H1 (cell line): Measurements from ENCODE around the gene TPRG1L. TPM values are rescaled to one million over a fixed set of nuclear protein-coding genes. Genes with fewer than 3 reads are reported as not detected.
"Not testable (repeated sequence)": the region's sequence is repeated elsewhere in the genome, so short reads cannot be mapped to it uniquely, and the experiment has no call there.

ENCODE experiments used
- CTCF ChIA-PET: fragments of 300-600 bp; sonication (Branson Sonifier 250); formaldehyde crosslinking; loops from one replicate; lab custom pipeline; 2021; ENCODE audit not compliant: partially characterized antibody; lab: Charles Lee
- POLR2A ChIA-PET: fragments of 300-600 bp; sonication (Branson Sonifier 250); formaldehyde crosslinking; loops from one replicate; lab custom pipeline; 2021; ENCODE audit warnings: inconsistent platforms; ENCODE audit not compliant: partially characterized antibody; lab: Charles Lee
- DNase-seq, 2 experiments: peaks; one replicate each; pipeline versions ENCODE4 v3.0.0 to v3.0.0-alpha.2; 2010 to 2022; ENCODE audit warnings: low spot score in 2 of 2, low read depth in 1 of 2, mixed read lengths in 1 of 2
- FAIRE-seq: peaks from 2 replicates; lab custom pipeline; 2011; peaks lifted over from hg19 to GRCh38; lab: Jason Lieb, UNC
- H2AFZ ChIP-seq: 2 replicates; pipeline ENCODE4 v1.8.1; 2012; ENCODE audit warnings: low read length, inconsistent platforms
- H2AK5ac ChIP-seq: 2 replicates; pipeline ENCODE4 v1.6.1; 2013; ENCODE audit warnings: low read depth, low read length
- H2BK120ac ChIP-seq: replicated peaks from 2 replicates; pipeline ENCODE3; 2013; ENCODE audit warnings: low read depth, low read length, inconsistent platforms
- H2BK12ac ChIP-seq: 2 replicates; pipeline ENCODE4 v1.6.1; 2013; ENCODE audit warnings: low read depth, low read length
- H2BK15ac ChIP-seq: 2 replicates; pipeline ENCODE4 v1.6.1; 2013; ENCODE audit warnings: low read length
- H2BK20ac ChIP-seq: 2 replicates; pipeline ENCODE4 v1.6.1; 2013; ENCODE audit warnings: low read length
- H2BK5ac ChIP-seq: 2 replicates; pipeline ENCODE4 v1.6.1; 2013; ENCODE audit warnings: low read depth, low read length
- H3K14ac ChIP-seq: 2 replicates; pipeline ENCODE4 v1.6.1; 2013; ENCODE audit warnings: inconsistent platforms; ENCODE audit not compliant: insufficient read length
- H3K18ac ChIP-seq: 2 replicates; pipeline ENCODE4 v1.6.1; 2013; ENCODE audit warnings: low read length; ENCODE audit errors: extremely low read depth
- H3K23ac ChIP-seq: 2 replicates; pipeline ENCODE4 v1.6.1; 2013; ENCODE audit warnings: inconsistent platforms; ENCODE audit not compliant: insufficient read length
- H3K23me2 ChIP-seq: 2 replicates; pipeline ENCODE4 v1.6.1; 2013; ENCODE audit warnings: low read depth, low read length
- H3K27ac ChIP-seq: 2 replicates; pipeline ENCODE4 v1.6.1; 2011; ENCODE audit warnings: low read depth, low read length, inconsistent platforms
- H3K27me3 ChIP-seq, 4 experiments: replicated peaks in 1 of 4; 1 replicate in 1 of 4; 2 replicates in 3 of 4; pipeline versions ENCODE4 v1.6.1 to v1.8.1; 2011 to 2013; ENCODE audit warnings: low read length in 3 of 4, mild to moderate bottlenecking in 3 of 4, inconsistent platforms in 2 of 4, mixed read lengths in 2 of 4, moderate library complexity in 1 of 4; ENCODE audit not compliant: control insufficient read depth in 3 of 4, insufficient read depth in 3 of 4; ENCODE audit errors: extremely low read depth in 1 of 4
- H3K36me3 ChIP-seq, 4 experiments: 2 replicates each; pipeline versions ENCODE4 v1.6.1 to v1.8.1; 2011 to 2013; ENCODE audit warnings: mild to moderate bottlenecking in 4 of 4, low read length in 3 of 4, moderate library complexity in 2 of 4, control low read depth in 1 of 4, inconsistent platforms in 1 of 4; ENCODE audit not compliant: insufficient read depth in 4 of 4, control insufficient read depth in 2 of 4
- H3K4ac ChIP-seq: replicated peaks from 2 replicates; pipeline ENCODE3; 2013; ENCODE audit warnings: low read length, low read depth, mixed read lengths, inconsistent platforms; ENCODE audit not compliant: insufficient read length
- H3K4me1 ChIP-seq, 4 experiments: replicated peaks in 1 of 4; 1 replicate in 1 of 4; 2 replicates in 3 of 4; pipeline versions ENCODE4 v1.6.1 to v1.8.1; 2011 to 2013; ENCODE audit warnings: low read length in 3 of 4, inconsistent platforms in 2 of 4, mixed read lengths in 1 of 4; ENCODE audit not compliant: insufficient read depth in 4 of 4, control insufficient read depth in 3 of 4
- H3K4me2 ChIP-seq, 2 experiments: 2 replicates each; pipeline versions ENCODE4 v1.6.1 to v1.8.1; 2011 to 2013; ENCODE audit warnings: low read depth in 2 of 2, low read length in 2 of 2, control low read depth in 1 of 2, inconsistent platforms in 1 of 2, mild to moderate bottlenecking in 1 of 2; ENCODE audit not compliant: insufficient read depth in 1 of 2
- H3K4me3 ChIP-seq, 4 experiments: fragments of 200-600, 300-600 bp in 1 of 4; sonication (generic), shearing (Covaris generic), sonication (Bioruptor Twin) in 1 of 4; 2 replicates each; pipeline versions ENCODE4 v1.5.1 to v1.8.1; 2011 to 2016; ENCODE audit warnings: low read length in 4 of 4, low read depth in 3 of 4, control low read depth in 2 of 4, inconsistent platforms in 2 of 4, mild to moderate bottlenecking in 2 of 4, mixed read lengths in 1 of 4, moderate library complexity in 1 of 4; ENCODE audit not compliant: insufficient read depth in 2 of 4; ENCODE audit errors: extremely low read depth in 1 of 4
- H3K56ac ChIP-seq: replicated peaks from 2 replicates; pipeline ENCODE3; 2013; ENCODE audit warnings: low read depth, mild to moderate bottlenecking, mixed read lengths, low read length, inconsistent platforms; ENCODE audit not compliant: insufficient read length
- H3K79me1 ChIP-seq: 2 replicates; pipeline ENCODE4 v1.6.1; 2013; ENCODE audit warnings: low read depth, low read length, control low read depth
- H3K79me2 ChIP-seq, 2 experiments: 2 replicates each; pipeline versions ENCODE4 v1.6.1 to v1.8.1; 2012 to 2013; ENCODE audit warnings: low read length in 2 of 2, mild to moderate bottlenecking in 2 of 2, inconsistent platforms in 1 of 2; ENCODE audit not compliant: insufficient read depth in 2 of 2, control insufficient read depth in 1 of 2
- H3K9ac ChIP-seq, 4 experiments: replicated peaks in 1 of 4; 1 replicate in 1 of 4; 2 replicates in 3 of 4; pipeline versions ENCODE4 v1.6.1 to v1.8.1; 2011 to 2013; ENCODE audit warnings: low read depth in 3 of 4, low read length in 3 of 4, control low read depth in 2 of 4, mild to moderate bottlenecking in 2 of 4, moderate library complexity in 2 of 4, inconsistent platforms in 1 of 4; ENCODE audit errors: extremely low read depth in 1 of 4
- H3K9me3 ChIP-seq, 2 experiments: 2 replicates each; pipeline versions ENCODE4 v1.6.1 to v1.8.1; 2012 to 2013; ENCODE audit warnings: mild to moderate bottlenecking in 2 of 2, moderate library complexity in 2 of 2, control low read depth in 1 of 2, inconsistent platforms in 1 of 2, low read depth in 1 of 2, low read length in 1 of 2, mixed read lengths in 1 of 2; ENCODE audit not compliant: insufficient read depth in 2 of 2
- H4K20me1 ChIP-seq, 2 experiments: replicated peaks in 1 of 2; 2 replicates each; pipeline versions ENCODE3 to v1.8.1; 2011 to 2013; ENCODE audit warnings: inconsistent platforms in 2 of 2, low read length in 2 of 2, mild to moderate bottlenecking in 1 of 2; ENCODE audit not compliant: insufficient read depth in 2 of 2, control insufficient read depth in 1 of 2
- H4K5ac ChIP-seq: 2 replicates; pipeline ENCODE4 v1.6.1; 2013; ENCODE audit warnings: low read length, low read depth, mixed read lengths, inconsistent platforms; ENCODE audit not compliant: insufficient read length
- H4K8ac ChIP-seq: 2 replicates; pipeline ENCODE4 v1.8.0; 2013; ENCODE audit warnings: mild to moderate bottlenecking, moderate library complexity, low read length, inconsistent platforms; ENCODE audit not compliant: insufficient read depth; ENCODE audit errors: extremely low read depth
- H4K91ac ChIP-seq: replicated peaks from 2 replicates; pipeline ENCODE3; 2013; ENCODE audit warnings: low read length, mixed read lengths, inconsistent platforms; ENCODE audit not compliant: insufficient read length
- EZH2 ChIP-seq: fragments of 200-600 bp; sonication (generic); IDR thresholded peaks from 2 replicates; pipeline ENCODE4 v1.7.1; 2012; ENCODE audit warnings: low read depth, mild to moderate bottlenecking, moderate library complexity, low read length, inconsistent platforms; ENCODE audit not compliant: severe bottlenecking
- WGBS, 2 experiments: shearing (Covaris generic) in 1 of 2; methylation state at CpG; one replicate each; pipeline versions ENCODE4 v1.1.6 to v1.1.7; 2013 to 2015; ENCODE audit warnings: low lambda C conversion rate in 2 of 2, mixed read lengths in 2 of 2, inconsistent platforms in 1 of 2, low coverage in 1 of 2, missing lambda C conversion rate in 1 of 2; ENCODE audit not compliant: insufficient replicate concordance in 2 of 2, insufficient coverage in 1 of 2, insufficient read length in 1 of 2; ENCODE audit errors: extremely low coverage in 1 of 2, missing lambda C conversion rate in 1 of 2; 5-methylcytosine and 5-hydroxymethylcytosine counted together
- polyA plus RNA-seq, 7 experiments: library from polyadenylated mRNA; depleted of rRNA in 3 of 7; stranded (reverse) in 5 of 7; unstranded in 2 of 7; fragments of >200 nt in 5 of 7; fragments of 200-250 nt in 2 of 7; gene quantifications; 1 replicate in 5 of 7; 2 replicates in 1 of 7; 4 replicates in 1 of 7; pipeline versions ENCODE4 v1.2.1 to v1.2.3, GENCODE V29; 2011 to 2013; ENCODE audit warnings: missing spikeins in 2 of 7, mixed read lengths in 2 of 7
- total RNA-seq: library from RNA; stranded (reverse); fragmentation: NEBNext Ultra II Directional; extraction: Animal tissue kit (Norgen Biotek cat#: 25700); gene quantifications from 2 replicates; pipeline ENCODE4 v1.2.1, GENCODE V29; 2021
- TF ChIP-seq, protein P1 (sequence below): IDR thresholded peaks from 2 replicates; pipeline ENCODE4 v1.6.1; 2011; ENCODE audit warnings: low read length, improper control_type of control experiment

Gene TPRG1L
- total and polyA plus RNA-seq, 2 of the 8 experiments (the other 6 are each of a cell fraction or from before 2014, with no cell fraction given) = 21.7 to 22.3 TPM

GRCh38 chr1:3581296-3582036 is 43.3 kb upstream of the TPRG1L start (continued):
- TF ChIP-seq, protein P1, sequence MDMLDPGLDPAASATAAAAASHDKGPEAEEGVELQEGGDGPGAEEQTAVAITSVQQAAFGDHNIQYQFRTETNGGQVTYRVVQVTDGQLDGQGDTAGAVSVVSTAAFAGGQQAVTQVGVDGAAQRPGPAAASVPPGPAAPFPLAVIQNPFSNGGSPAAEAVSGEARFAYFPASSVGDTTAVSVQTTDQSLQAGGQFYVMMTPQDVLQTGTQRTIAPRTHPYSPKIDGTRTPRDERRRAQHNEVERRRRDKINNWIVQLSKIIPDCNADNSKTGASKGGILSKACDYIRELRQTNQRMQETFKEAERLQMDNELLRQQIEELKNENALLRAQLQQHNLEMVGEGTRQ = no peak
- TF ChIP-seq EZH2 = no peak

GRCh38 chr1:3583751-3584150 is 41.1 kb upstream of the TPRG1L start:
- DNase-seq, H2BK12ac ChIP-seq, H3K23me2 ChIP-seq, H3K36me3 ChIP-seq, FAIRE-seq, H3K27me3 ChIP-seq, H4K5ac ChIP-seq, H2BK5ac ChIP-seq, H2AK5ac ChIP-seq, H2BK15ac ChIP-seq, H2BK20ac ChIP-seq, H3K56ac ChIP-seq, H3K23ac ChIP-seq, H3K4ac ChIP-seq, H3K18ac ChIP-seq, H3K79me1 ChIP-seq, H2BK120ac ChIP-seq, H2AFZ ChIP-seq, H3K9ac ChIP-seq, H3K79me2 ChIP-seq, H4K8ac ChIP-seq, H3K4me2 ChIP-seq, H3K14ac ChIP-seq, H4K91ac ChIP-seq, H4K20me1 ChIP-seq, H3K4me1 ChIP-seq, H3K27ac ChIP-seq, H3K4me3 ChIP-seq: not testable (repeated sequence)
- peaks cover 11 to 12% of the 10 kb centered on the region in 2 experiments; a peak in 2 of 4 replicates for H3K9me3 ChIP-seq
- WGBS, 2 experiments = 90% methylated on average over 18 of the region's 21 CpGs; no CpG with 5 or more reads in 1 of the 2 experiments
- ChIA-PET POLR2A (interaction anchor here (0.6 to 0.7 kb wide), 2 partner anchors 54 to 95 kb away, joined by 3 to 4 read pairs; no protein-coding TSS in a partner anchor), CTCF (interaction anchor here (1.1 to 1.7 kb wide), 5 partner anchors 9 to 131 kb away, joined by 3 to 7 read pairs (median 5); no protein-coding TSS in a partner anchor)
